Breast epithelium (tissue), 4 donors: Measurements from ENCODE around the gene OSBPL10. TPM values are rescaled to one million over a fixed set of nuclear protein-coding genes. Genes with fewer than 3 reads are reported as not detected.
A peak's percentile ranks its signal among the peaks of the same experiment; 100 is the strongest.

ENCODE experiments used
- DNase-seq, 2 donors: peaks; one replicate each; pipeline ENCODE4 v3.0.0-alpha.2; 2019; ENCODE audit warnings: low spot score in 2 of 2
- H3K27ac ChIP-seq, 2 donors: fragments of 200-600 bp; sonication (generic) in 1 of 2; one replicate each; pipeline ENCODE4 v1.5.1; 2016 to 2019; ENCODE audit warnings: mild to moderate bottlenecking in 1 of 2
- H3K27me3 ChIP-seq, 2 donors: fragments of 200-600 bp; sonication (generic) in 1 of 2; one replicate each; pipeline versions ENCODE4 v1.5.1 to v1.6.0; 2017 to 2019; ENCODE audit warnings: control low read depth in 1 of 2, mild to moderate bottlenecking in 1 of 2
- H3K36me3 ChIP-seq: fragments of 200-600 bp; one replicate; pipeline ENCODE4 v1.5.1; 2019
- H3K4me1 ChIP-seq, 2 donors: fragments of 200-600 bp; sonication (generic); one replicate each; pipeline ENCODE4 v1.5.1; 2016 to 2019; ENCODE audit warnings: control low read depth in 1 of 2
- H3K4me3 ChIP-seq, 3 donors: fragments of 200-600 bp; sonication (generic); 1 replicate in 2 of 3; 2 replicates in 1 of 3; pipeline ENCODE4 v1.5.1; 2016 to 2019; ENCODE audit warnings: mild to moderate bottlenecking in 3 of 3, moderate library complexity in 2 of 3
- H3K9me3 ChIP-seq, 2 donors: fragments of 200-600 bp; sonication (generic) in 1 of 2; one replicate each; pipeline ENCODE4 v1.5.1; 2016 to 2019; ENCODE audit warnings: control low read depth in 1 of 2
- POLR2A ChIP-seq: fragments of 450-650 bp; IDR thresholded peaks from one replicate; pipeline ENCODE4 v1.6.1; 2016; ENCODE audit warnings: antibody characterized with exemption, mild to moderate bottlenecking, moderate library complexity
- POLR2AphosphoS5 ChIP-seq, 3 donors: sonication (generic); formaldehyde crosslinking; IDR thresholded peaks; one replicate each; pipeline ENCODE4 v1.6.1; 2017; ENCODE audit warnings: antibody characterized with exemption in 3 of 3
- intact Hi-C: fragments of 100-400 bp; cut with DNase I; formaldehyde crosslinking; loops from one replicate; pipeline ENCODE4 v1.15.1; 2023; ENCODE audit warnings: low total_unique reads
- total RNA-seq, 3 donors: library from RNA; depleted of rRNA; stranded (reverse); fragments of >200 nt; gene quantifications; one replicate each; pipeline ENCODE4 v1.1.0, GENCODE V29; 2016
- TF ChIP-seq, protein P1 (sequence below), 3 donors: fragments of 450-650 bp; IDR thresholded peaks; one replicate each; pipeline ENCODE4 v1.5.1; 2016 to 2017; ENCODE audit warnings: antibody characterized with exemption in 3 of 3, mild to moderate bottlenecking in 3 of 3, moderate library complexity in 3 of 3

The OSBPL10 gene
- total RNA-seq, 3 donors from 2014 or later = 17.6 to 47.4 (median 26.5) TPM

DNA sequence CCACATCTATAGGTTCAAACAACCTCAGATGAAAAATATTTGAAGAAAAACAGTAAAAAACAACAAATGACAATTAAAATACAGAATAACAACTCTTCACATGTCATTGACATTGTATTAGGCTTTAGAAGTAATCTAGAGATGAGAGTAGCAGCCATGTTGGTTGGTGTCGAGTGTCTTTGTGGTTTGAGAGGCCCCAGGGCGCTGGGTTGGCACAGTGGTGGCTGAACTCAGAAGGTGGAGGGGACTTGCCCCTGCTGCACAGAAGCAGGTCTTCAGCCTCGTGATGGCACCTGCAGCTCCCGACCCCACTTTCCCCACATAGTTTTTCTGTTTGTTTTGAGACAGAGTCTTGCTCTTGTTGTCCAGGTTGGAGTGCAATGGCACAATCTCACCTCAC is 187.2 kb downstream of the OSBPL10 start:
- no peaks in the 10 kb centered on the region for H3K4me1 ChIP-seq
- H3K9me3 ChIP-seq = no peaks in the 10 kb centered on the region
- H3K27me3 ChIP-seq = no peaks in the 10 kb centered on the region
- intact Hi-C loops = no loop called here
- H3K27ac ChIP-seq = no peak overlapping the region
- H3K4me3 ChIP-seq = no peak overlapping the region
- TF ChIP-seq, protein P1, sequence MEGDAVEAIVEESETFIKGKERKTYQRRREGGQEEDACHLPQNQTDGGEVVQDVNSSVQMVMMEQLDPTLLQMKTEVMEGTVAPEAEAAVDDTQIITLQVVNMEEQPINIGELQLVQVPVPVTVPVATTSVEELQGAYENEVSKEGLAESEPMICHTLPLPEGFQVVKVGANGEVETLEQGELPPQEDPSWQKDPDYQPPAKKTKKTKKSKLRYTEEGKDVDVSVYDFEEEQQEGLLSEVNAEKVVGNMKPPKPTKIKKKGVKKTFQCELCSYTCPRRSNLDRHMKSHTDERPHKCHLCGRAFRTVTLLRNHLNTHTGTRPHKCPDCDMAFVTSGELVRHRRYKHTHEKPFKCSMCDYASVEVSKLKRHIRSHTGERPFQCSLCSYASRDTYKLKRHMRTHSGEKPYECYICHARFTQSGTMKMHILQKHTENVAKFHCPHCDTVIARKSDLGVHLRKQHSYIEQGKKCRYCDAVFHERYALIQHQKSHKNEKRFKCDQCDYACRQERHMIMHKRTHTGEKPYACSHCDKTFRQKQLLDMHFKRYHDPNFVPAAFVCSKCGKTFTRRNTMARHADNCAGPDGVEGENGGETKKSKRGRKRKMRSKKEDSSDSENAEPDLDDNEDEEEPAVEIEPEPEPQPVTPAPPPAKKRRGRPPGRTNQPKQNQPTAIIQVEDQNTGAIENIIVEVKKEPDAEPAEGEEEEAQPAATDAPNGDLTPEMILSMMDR (IDR thresholded peaks at IDR 0.05) = no peak
- no peak for TF ChIP-seq POLR2AphosphoS5 (IDR thresholded peaks at IDR 0.05)
- TF ChIP-seq POLR2A = no peak
- no peaks in the 10 kb centered on the region for H3K36me3 ChIP-seq
- DNase-seq = no peak

DNA sequence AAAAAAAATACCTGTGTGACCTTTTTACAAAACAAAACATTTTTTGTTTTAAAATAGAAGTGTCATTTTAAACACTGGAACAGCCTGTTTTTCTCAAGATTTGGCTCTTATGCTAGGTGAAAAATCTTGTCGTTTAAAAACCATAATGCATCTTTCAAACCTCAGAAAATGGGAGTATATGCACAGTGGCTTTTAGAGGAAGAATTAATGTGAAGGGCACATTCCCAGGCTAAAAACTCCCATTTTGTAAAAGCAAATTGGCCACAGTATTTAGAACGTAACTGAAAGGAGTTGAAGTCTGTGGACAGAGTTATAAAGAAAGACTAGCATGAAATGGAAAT is 190.0 kb downstream of the OSBPL10 start:
- DNase-seq = no peak
- Histone ChIP-seq H3K27me3 (no peaks in the 10 kb centered on the region), H3K4me3 (no peak overlapping the region), H3K4me1 (no peaks in the 10 kb centered on the region), H3K9me3 (no peaks in the 10 kb centered on the region), H3K36me3 (no peaks in the 10 kb centered on the region), H3K27ac (no peak overlapping the region)
- intact Hi-C loops = no loop called here
- no peak for TF ChIP-seq POLR2A
- TF ChIP-seq POLR2AphosphoS5 (IDR thresholded peaks at IDR 0.05) = no peak
- TF ChIP-seq, protein P1 (IDR thresholded peaks at IDR 0.05) = no peak

DNA sequence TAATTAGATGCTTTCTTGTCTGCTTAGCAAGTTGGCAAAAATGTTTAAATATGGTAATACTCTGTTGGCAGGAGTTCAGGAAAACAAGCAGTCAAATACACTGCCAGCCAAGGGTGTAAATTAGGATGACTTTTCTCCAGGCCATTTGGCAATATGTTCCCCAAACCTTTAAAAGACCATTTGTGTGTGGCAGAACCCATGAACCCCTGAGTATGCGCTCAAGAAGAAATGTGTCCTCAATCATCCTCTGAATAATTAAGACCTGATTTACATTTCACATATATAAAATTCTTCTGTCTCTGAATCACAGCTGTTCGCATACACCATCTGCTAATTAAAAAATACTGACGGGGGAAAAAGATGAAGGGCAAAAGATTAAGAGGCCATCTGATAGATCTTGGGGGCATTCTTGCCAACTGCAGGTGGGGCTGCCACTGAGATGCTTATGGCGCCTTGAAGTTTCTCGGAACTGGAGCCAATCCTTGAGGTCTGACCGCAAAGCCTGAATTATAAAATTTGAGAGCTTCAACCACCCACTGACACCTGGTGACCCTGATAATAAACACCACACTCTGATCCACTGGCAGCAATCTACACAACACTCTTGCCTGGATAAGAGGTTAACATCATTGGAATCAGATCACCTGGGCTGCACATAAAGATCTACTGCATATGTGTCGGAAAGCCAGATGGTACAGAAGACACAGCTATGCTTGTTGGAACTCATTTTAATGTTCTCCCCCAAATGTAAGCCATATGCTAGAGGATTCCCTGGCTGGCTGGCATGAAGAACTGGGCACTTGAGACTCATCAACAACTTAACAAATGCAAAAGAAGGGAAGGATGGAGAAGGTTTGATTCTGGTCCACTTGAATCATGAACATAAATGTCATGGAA is 190.6 kb downstream of the OSBPL10 start:
- Histone ChIP-seq H3K4me3 (no peak overlapping the region), H3K36me3 (no peaks in the 10 kb centered on the region), H3K9me3 (no peaks in the 10 kb centered on the region), H3K27ac (no peak overlapping the region), H3K27me3 (no peaks in the 10 kb centered on the region), H3K4me1 (no peaks in the 10 kb centered on the region)
- intact Hi-C loops = no loop called here
- TF ChIP-seq POLR2A (no peak), POLR2AphosphoS5 (IDR thresholded peaks at IDR 0.05) (no peak)
- TF ChIP-seq, protein P1 (IDR thresholded peaks at IDR 0.05) = no peak
- no peak for DNase-seq

DNA sequence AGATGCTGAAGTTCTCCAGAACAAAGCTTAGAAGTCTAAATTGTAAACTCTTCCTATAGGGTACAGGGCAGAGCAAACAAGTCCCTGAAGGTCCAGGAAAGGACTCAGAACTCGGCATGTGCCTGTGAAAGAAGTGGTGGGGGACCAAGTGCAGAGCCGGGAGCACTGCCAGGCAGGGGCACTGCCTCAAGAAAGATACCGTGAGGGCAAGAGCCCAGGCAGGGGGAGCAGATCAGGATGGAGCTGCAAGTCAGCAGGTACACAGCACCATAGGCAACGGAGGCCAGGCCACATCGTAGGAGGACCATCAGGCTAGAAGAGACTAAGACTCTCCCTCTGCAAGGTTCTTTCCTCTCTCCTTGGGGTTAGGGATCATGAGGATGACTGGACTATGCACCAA is 191.6 kb downstream of the OSBPL10 start:
- intact Hi-C loops = no loop called here

DNA sequence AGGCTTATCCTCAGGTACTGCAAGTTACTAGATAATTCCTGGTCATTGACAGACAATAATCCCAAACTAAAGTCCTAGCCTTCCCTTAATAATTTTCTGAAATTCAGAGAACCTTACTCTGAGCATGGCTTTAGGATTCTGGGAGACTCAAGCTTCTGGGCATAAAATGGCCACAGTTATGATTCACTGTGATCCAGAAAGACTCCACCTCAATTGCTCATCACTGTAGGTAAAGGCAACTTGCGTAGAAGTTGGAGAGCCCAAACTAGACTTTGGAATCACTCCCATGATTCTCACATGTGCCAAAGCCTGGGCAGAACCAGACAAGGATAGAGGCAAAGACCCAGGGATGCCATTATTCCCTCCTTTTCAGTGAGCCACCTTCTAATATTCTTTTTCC is 195.3 kb downstream of the OSBPL10 start:
- intact Hi-C loops = no loop called here
- TF ChIP-seq POLR2AphosphoS5 (IDR thresholded peaks at IDR 0.05) (no peak), POLR2A (no peak)
- TF ChIP-seq, protein P1 (IDR thresholded peaks at IDR 0.05) = no peak

More for the DNA sequence above, 191.6 kb downstream of the OSBPL10 start:
- Histone ChIP-seq H3K27me3 (no peaks in the 10 kb centered on the region), H3K4me1 (no peaks in the 10 kb centered on the region), H3K4me3 (no peak overlapping the region), H3K27ac (no peak overlapping the region), H3K9me3 (no peaks in the 10 kb centered on the region), H3K36me3 (no peaks in the 10 kb centered on the region)
- no peak for TF ChIP-seq POLR2A
- no peak for TF ChIP-seq POLR2AphosphoS5 (IDR thresholded peaks at IDR 0.05)
- TF ChIP-seq, protein P1 (IDR thresholded peaks at IDR 0.05) = no peak
- DNase-seq = no peak

More for the DNA sequence above, 195.3 kb downstream of the OSBPL10 start:
- H3K4me3 ChIP-seq = no peak overlapping the region
- no peaks in the 10 kb centered on the region for H3K36me3 ChIP-seq
- H3K27me3 ChIP-seq = no peaks in the 10 kb centered on the region
- H3K9me3 ChIP-seq = no peaks in the 10 kb centered on the region
- peak overlapping the region in 1 of 2 donors; percentile 1 for H3K27ac ChIP-seq
- H3K4me1 ChIP-seq = no peaks in the 10 kb centered on the region
- DNase-seq = no peak
